ENCODE data around the gene NAT9.

NAT9 gene, protein sequence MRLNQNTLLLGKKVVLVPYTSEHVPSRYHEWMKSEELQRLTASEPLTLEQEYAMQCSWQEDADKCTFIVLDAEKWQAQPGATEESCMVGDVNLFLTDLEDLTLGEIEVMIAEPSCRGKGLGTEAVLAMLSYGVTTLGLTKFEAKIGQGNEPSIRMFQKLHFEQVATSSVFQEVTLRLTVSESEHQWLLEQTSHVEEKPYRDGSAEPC

DNA sequence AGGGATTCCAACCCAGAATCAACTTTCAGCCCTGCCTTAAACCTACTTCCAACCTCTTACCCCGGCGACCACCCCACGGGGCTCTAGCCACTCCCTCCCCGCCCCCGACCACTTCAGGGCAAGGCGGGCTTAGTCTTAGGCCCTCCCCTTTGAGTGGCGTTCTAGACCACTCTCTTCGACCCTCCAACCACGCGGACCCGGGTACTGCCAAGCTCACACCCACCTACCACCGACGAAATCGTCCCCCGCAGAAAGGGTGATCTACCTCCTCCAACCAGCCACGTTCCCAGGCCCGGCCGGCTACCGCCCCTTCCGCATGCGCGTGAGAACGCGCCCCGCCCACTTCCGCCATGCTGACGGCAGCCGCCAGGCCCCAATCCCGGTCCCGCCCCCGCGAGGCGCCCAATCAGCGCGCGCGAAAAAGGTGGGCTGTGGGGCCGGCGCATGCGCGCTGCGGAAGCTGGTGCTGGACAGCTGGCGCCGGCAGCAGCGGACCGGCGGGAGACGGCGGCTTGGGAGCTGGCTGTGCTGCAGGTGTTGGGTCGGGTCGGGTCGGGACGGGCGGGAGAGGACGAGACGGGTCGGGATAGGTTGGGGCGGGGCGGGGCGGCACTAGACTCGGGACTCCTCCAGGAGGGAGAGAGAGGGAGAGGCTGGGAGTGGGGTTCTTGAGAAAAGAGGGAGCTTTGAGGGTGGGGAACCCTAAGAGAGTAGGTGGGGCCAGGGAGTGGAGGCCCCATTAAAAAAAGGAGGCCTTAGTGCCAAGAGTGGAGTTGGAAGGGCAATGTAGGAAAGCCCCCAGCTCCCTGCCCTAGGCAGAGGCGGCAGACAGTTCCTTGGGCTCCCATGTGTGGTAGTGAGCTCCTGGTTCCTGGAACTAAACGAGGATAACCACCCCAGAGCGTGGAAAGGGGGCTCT is at the start of gene NAT9:
NAT9 (minus strand) TSS at position 302 of the 919 bp plus-strand sequence. CDS start 647 bp downstream, outside the sequence.
- peak; percentile 100 for DNase-seq

GRCh38 chr17:74824961-74825627 is 48.9 kb upstream of the NAT9 start:
- DNase-seq, result no peak

GRCh38 chr17:74822939-74823367 is 46.8 kb upstream of the NAT9 start:
- no peak for DNase-seq

DNA sequence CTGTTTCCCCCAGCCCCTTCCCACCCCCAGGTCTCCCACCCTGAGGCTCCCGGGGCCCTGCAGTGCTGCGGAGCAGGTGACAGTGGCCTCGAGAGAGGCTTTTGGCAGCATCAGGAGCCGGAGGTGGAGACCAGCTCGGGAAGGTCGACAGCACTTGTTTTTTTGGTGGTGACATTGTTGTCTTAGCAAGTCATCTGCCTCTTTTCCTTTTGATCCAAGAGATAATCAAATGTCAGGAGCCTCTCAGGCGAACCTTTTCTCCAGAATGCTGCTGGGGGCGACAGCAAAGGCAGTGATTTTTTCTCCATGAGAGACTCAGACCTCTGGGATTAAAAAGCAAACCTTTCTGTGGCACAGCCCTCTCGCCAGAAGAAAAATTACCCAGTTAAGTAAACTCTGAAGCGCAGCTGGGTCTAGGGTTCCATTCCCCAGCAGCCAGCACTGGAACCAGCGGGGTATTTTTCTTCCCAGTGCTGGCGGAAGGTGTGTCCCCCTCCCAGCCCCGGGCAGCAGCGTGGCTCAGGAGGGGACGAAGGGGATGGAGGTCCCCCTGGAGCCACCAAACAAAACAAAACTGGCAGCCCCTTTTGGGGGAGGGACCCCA is 46.3 kb upstream of the NAT9 start:
- DNase-seq, result no peak

- DNase-seq, result no peak
Measured at GRCh38 chr17:74821655-74822334, 45.6 kb upstream of the NAT9 start.

- DNase-seq, result no peak
Measured at GRCh38 chr17:74819801-74820436, 43.8 kb upstream of the NAT9 start.

- no peak for DNase-seq
Measured at GRCh38 chr17:74818291-74818938, 42.3 kb upstream of the NAT9 start.

GRCh38 chr17:74816905-74817620 is 40.9 kb upstream of the NAT9 start:
- DNase-seq, result no peak

GRCh38 chr17:74815550-74816370 is 39.6 kb upstream of the NAT9 start:
- peak; percentile 14 for DNase-seq

GRCh38 chr17:74815067-74815466 is 38.9 kb upstream of the NAT9 start:
- no peak for DNase-seq

- peak; percentile 9 for DNase-seq
Measured at GRCh38 chr17:74814453-74814852, 38.3 kb upstream of the NAT9 start.

DNA sequence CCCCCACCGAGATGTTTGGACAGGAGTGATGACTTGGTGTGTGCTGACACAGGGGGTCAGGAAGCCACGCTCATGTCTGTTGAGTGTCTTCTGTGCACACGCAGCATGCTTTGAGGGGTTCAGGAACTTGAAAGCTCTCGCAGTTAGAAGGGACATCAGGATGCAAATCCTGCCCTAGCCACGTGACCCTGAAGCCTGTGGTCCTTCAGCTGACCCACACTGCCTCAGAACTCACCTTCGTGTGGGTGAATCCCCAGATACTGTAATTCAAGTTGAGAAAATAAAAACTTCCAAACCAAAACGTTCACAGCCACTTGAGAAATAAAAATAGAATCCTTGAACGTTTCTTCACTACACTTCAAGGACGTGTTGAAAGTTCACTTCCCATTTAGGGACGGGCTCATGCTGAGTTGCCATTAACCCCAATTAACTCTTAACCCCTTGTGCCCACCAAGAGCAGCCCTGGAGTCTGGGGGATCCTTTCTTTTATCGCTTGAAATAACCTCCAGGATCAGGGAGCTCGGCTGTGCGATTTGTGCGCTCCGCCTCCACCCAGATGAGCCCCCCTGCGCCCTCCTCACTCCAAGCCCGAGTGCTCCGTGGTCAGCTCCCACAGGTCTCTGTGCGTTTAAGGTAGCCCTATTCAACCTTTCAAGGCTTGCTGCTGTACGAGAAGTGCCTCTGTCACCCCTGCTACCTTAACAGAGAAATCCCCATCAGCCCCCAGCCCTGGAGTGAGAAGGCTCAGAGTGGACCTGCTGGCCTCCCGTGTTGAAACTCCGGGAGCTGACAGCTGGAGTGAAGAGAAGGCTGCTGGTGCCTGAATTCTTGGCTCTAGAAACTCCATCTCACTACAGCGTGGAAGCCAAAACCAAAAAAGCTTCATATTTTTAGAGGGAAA is 36.2 kb upstream of the NAT9 start:
- no peak for DNase-seq

DNA sequence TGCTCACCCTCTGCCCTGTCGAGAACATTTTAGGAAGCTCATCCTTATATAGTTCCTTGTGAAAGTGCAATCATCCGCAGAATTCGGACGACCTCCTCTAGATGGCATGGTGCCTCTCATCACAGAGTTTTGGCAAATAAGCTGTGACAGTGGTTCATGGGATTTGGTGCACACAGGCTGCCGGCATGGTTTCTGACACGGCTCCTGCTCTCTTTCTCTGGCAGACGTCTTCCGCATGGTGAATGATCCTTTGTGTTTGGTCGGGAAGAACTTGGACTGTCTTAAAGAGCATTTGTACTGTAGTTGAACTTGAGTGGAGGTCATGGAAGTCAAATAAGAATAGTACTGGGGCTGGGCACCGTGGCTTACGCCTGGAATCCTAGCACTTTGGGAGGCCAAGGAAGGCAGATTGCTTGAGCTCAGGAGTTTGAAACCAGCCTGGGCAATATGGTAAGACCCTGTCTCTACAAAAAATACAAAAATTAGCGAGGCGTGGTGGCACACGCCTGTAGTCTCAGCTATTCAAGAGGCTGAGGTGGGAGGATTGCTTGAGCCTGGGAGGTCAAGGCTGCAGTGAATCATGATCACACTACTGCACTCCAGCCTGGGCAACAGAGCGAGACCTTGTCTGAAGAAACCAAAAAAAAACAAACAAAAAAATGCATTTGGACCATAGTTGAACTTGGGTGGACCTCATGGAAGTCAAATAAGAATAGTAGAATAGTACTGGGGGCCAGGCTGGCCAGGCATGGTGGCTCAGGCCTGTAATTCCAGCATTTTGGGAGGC is 34.7 kb upstream of the NAT9 start:
- DNase-seq, result no peak

- DNase-seq, result no peak
Measured at GRCh38 chr17:74808714-74809430, 32.7 kb upstream of the NAT9 start.

GRCh38 chr17:74807925-74808324 is 31.8 kb upstream of the NAT9 start:
- no peak for DNase-seq

DNA sequence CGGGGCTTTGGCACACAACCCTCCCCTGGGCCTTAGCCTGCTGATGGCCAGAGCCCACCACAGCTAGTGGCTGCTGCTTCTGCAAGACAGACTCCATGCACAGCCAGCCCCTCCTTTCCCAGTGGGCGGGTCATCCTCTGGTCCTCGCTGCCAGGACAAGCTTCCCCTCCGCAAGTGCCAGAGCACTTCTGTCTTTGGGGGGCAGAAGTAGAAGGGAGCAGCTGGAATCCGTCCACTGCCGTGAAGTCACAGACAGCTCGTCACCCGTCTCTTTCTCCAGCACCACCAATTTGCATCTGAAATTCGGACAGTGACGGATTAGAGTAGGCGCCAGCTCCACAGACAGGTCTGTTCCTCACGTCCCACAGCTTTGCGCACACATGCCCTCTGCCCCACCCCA is 31.3 kb upstream of the NAT9 start:
- DNase-seq, result no peak

DNA sequence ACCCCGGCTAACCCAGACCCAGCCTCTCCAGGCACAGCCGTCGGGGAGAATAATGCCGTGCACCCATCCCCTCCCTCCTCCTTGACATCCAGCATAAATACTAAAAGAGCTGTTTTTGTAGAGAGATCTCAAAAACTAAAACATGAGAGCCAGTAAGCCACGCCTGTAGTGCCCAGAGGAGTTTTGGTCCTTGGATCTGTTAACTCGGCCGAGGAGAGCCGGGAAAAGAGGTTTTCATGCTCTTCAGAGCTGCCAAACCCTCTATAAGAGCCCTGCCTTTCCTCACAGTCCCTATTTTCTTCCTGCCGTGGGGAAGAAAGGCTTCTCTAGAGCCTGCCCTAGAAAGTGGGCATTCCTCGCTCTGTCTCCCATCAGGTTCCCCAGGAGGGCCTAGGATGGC is 30.2 kb upstream of the NAT9 start:
- DNase-seq, result no peak
